Karpas-422 (cell line): ENCODE data around the gene DHRS1. TPM values are rescaled to one million over a fixed set of nuclear protein-coding genes. Genes with fewer than 3 reads are reported as not detected.
A peak's percentile ranks its signal among the peaks of the same experiment; 100 is the strongest.

Experiments
- DNase-seq: peaks from one replicate; pipeline ENCODE4 v3.0.0-alpha.2; 2015
- H2AFZ ChIP-seq: fragments of 200-600 bp; sonication (generic); 2 replicates; pipeline ENCODE4 v1.6.1; 2014; ENCODE audit warnings: antibody characterized with exemption, low read length, mixed read lengths
- H3K27ac ChIP-seq: fragments of 200-600 bp; sonication (generic); 2 replicates; pipeline ENCODE4 v1.5.1; 2014; ENCODE audit warnings: mild to moderate bottlenecking, low read length, moderate library complexity
- H3K27me3 ChIP-seq: fragments of 200-600 bp; sonication (generic); 2 replicates; pipeline ENCODE4 v1.6.1; 2014; ENCODE audit warnings: low read length, mixed read lengths
- H3K36me3 ChIP-seq: fragments of 200-600 bp; sonication (generic); 2 replicates; pipeline ENCODE4 v1.6.1; 2014; ENCODE audit warnings: low read length, mixed read lengths; ENCODE audit not compliant: insufficient read depth
- H3K4me1 ChIP-seq: fragments of 200-600 bp; sonication (generic); 2 replicates; pipeline ENCODE4 v1.6.1; 2014; ENCODE audit warnings: mild to moderate bottlenecking, low read length, mixed read lengths
- H3K4me2 ChIP-seq: fragments of 200-600 bp; sonication (generic); 2 replicates; pipeline ENCODE4 v1.6.1; 2014; ENCODE audit warnings: low read length, low read depth, mild to moderate bottlenecking; ENCODE audit not compliant: poor library complexity, severe bottlenecking
- H3K4me3 ChIP-seq: fragments of 200-600 bp; sonication (generic); 2 replicates; pipeline ENCODE4 v1.5.1; 2014; ENCODE audit warnings: mild to moderate bottlenecking, antibody characterized with exemption, low read length, mixed read lengths
- H3K79me2 ChIP-seq: fragments of 200-600 bp; sonication (generic); 2 replicates; pipeline ENCODE4 v1.6.1; 2014; ENCODE audit warnings: mild to moderate bottlenecking, low read length, mixed read lengths
- H3K9ac ChIP-seq: fragments of 200-600 bp; sonication (generic); 2 replicates; pipeline ENCODE4 v1.6.0; 2014; ENCODE audit warnings: low read length
- H3K9me2 ChIP-seq: fragments of 200-600 bp; sonication (generic), shearing (Covaris generic); replicated peaks from 2 replicates; pipeline ENCODE4 v1.6.0; 2014; ENCODE audit warnings: mild to moderate bottlenecking, low read length, moderate library complexity; ENCODE audit not compliant: insufficient read depth
- H3K9me3 ChIP-seq: fragments of 300-700, 200-600 bp; sonication (generic); 2 replicates; pipeline ENCODE4 v1.6.1; 2014; ENCODE audit warnings: low read length, mixed read lengths
- H4K20me1 ChIP-seq: fragments of 200-600 bp; sonication (generic); 2 replicates; pipeline ENCODE4 v1.6.1; 2014; ENCODE audit warnings: mild to moderate bottlenecking, antibody characterized with exemption, low read length, low read depth; ENCODE audit not compliant: insufficient read depth
- total RNA-seq: library from RNA; depleted of rRNA; stranded (reverse); fragments of >200 nt; shearing (Covaris generic); gene quantifications from 2 replicates; pipeline ENCODE4 v1.2.3, GENCODE V29; 2014; ENCODE audit warnings: low replicate concordance

DHRS1 gene
- total RNA-seq, 1 experiment from 2014 or later: 35.9 TPM

GRCh38 chr14:24314377-24315193, 15.0 kb upstream of the DHRS1 start:
- Histone ChIP-seq H3K27ac (no peak overlapping the region), H3K27me3 (no peaks in the 10 kb centered on the region), H3K9me2 (no peaks in the 10 kb centered on the region), H3K9ac (no peak overlapping the region), H3K4me3 (no peak overlapping the region), H3K4me1 (peaks cover 24% of the 10 kb centered on the region), H3K79me2 (peaks cover 4% of the 10 kb centered on the region; the same call in 1 of the 2 replicates), H3K9me3 (no peaks in the 10 kb centered on the region), H2AFZ (no peak overlapping the region), H4K20me1 (peaks cover 8% of the 10 kb centered on the region; the same call in 1 of the 2 replicates), H3K4me2 (no peak overlapping the region), H3K36me3 (0 out of 2 replicates have a peak, but pooled peaks cover 3% of the 10 kb centered on the region)
- no peak for DNase-seq

DNA sequence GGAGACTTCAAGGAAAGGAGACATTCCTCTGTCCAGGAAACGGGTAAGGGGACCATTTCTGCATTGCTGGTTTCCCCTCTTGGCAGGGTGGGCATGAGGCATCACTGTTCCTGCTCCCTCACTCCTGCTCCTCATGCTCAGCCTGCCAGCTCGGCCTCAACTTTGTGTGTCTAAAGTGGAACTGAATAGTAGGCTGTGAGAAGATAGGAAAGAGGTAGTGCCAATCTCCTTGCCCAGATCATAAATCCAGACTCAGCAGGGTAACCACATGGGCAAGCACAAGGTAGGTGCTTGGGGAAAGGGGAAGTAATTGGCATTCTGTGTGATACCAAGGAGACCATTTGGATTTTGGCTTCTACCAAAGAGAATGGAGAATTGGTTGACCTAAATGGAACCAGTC, 14.3 kb upstream of the DHRS1 start:
- Histone ChIP-seq H3K4me1 (peaks cover 29% of the 10 kb centered on the region), H3K27me3 (no peaks in the 10 kb centered on the region), H3K4me2 (no peak overlapping the region), H3K9me2 (no peaks in the 10 kb centered on the region), H3K79me2 (peaks cover 4% of the 10 kb centered on the region; the same call in 1 of the 2 replicates), H3K27ac (no peak overlapping the region), H3K4me3 (no peak overlapping the region), H3K9ac (no peak overlapping the region), H2AFZ (no peak overlapping the region), H4K20me1 (peaks cover 8% of the 10 kb centered on the region; the same call in 1 of the 2 replicates), H3K36me3 (peaks cover 10% of the 10 kb centered on the region; the same call in 1 of the 2 replicates), H3K9me3 (no peaks in the 10 kb centered on the region)
- DNase-seq: no peak

DNA sequence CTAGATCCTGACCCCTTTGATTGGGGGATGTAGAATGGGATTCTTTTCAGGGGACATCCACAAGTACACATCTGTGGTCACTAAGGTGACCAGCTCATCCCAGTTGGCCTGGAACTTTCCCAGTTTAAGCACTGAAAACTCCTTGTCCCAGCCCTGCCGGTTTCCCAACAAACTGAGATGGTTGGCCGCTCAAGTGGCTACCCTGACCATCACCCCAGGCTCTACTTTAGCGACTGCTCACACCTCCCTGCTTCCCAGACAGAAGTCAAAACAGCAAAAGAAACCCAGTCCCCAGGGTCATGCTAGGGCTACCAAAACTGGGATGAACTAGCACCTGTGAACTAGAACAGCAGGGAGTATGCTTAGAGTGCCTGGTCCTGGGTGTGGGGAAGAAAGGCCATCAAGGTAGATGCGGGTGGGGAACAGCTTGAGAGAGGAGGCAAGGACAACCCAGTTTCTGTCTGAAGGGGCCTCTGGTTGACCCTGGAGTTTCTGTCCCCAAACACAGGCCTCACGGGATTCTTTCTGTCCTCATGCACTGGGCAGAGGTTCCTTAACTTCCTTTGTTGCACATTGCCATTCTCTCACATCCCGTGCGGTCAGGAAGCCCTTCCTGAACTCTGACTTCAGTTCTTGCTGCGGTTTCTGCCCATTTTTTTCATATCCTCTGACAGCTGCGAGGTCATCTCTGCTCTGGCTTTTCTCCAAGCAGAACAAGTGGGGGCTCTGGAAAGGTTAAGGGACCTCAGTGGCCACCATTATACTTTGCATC, 13.3 kb upstream of the DHRS1 start:
- Histone ChIP-seq H3K27ac (no peak overlapping the region), H3K36me3 (peaks cover 17% of the 10 kb centered on the region; the same call in 1 of the 2 replicates), H3K9ac (peak overlapping the region; percentile 74; the same call in 1 of the 2 replicates), H3K9me3 (no peaks in the 10 kb centered on the region), H3K27me3 (no peaks in the 10 kb centered on the region), H2AFZ (no peak overlapping the region), H3K9me2 (no peaks in the 10 kb centered on the region), H3K79me2 (peaks cover 10% of the 10 kb centered on the region; the same call in 1 of the 2 replicates), H3K4me1 (peaks cover 29% of the 10 kb centered on the region), H4K20me1 (peaks cover 8% of the 10 kb centered on the region; the same call in 1 of the 2 replicates), H3K4me3 (no peak overlapping the region; the same call in 1 of the 2 replicates), H3K4me2 (peak overlapping the region; percentile 67)
- DNase-seq: no peak

DNA sequence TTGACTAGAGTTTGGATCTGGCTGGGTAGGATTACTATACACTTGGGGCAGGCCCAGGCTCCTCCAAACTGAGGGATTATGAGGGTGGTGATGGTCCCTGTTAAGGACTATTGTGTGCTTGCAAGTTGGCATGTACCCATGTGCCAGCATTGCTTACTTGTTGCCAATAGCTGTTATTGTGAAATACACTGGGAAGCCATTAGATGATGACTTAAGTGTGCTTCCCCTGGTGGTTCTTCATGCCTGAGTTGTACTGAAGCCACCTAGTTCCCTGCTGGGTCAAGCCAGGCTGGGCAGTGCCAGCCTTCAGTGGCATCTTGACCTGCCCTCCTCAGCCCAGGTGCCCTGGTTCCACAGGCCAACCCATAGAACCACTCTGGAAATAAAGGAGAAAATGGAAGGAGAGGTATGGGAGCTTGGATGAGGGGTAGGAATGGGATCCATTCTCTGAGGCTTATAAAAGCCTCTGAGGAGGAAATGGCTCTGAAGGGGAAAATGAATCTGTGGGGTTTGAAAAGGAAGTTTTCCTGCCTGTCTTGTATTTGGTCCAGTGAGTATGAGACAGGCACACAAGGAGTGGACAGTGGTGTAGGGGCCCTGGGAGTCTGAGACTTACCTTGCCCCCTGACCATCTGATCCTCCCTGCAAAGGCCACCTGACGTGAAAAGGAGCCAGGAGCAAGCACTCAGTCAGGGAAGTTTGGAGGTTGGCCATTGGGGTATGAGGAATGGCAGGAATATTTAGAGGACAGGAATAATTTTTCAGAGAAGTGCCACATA, 12.4 kb upstream of the DHRS1 start:
- no peaks in the 10 kb centered on the region for H3K9me3 ChIP-seq
- no peaks in the 10 kb centered on the region; the same call in 1 of the 2 replicates for H4K20me1 ChIP-seq
- no peak for DNase-seq
- no peak overlapping the region for H2AFZ ChIP-seq
- H3K4me3 ChIP-seq: peak overlapping the region; percentile 64
- no peaks in the 10 kb centered on the region for H3K9me2 ChIP-seq
- peak overlapping the region; percentile 67 for H3K4me2 ChIP-seq
- peaks cover 10% of the 10 kb centered on the region; the same call in 1 of the 2 replicates for H3K79me2 ChIP-seq
- H3K27me3 ChIP-seq: no peaks in the 10 kb centered on the region
- peak overlapping the region; percentile 74 for H3K9ac ChIP-seq
- peaks cover 17% of the 10 kb centered on the region; the same call in 1 of the 2 replicates for H3K36me3 ChIP-seq
- H3K4me1 ChIP-seq: peaks cover 29% of the 10 kb centered on the region
- peak overlapping the region; percentile 33; the same call in 1 of the 2 replicates for H3K27ac ChIP-seq

- Histone ChIP-seq H3K9me3 (no peaks in the 10 kb centered on the region), H3K36me3 (peaks cover 17% of the 10 kb centered on the region; the same call in 1 of the 2 replicates), H2AFZ (no peak within 1 kb of the TSS), H3K4me1 (peaks cover 29% of the 10 kb centered on the region), H3K4me3 (peak within 1 kb of the TSS; percentile 64), H3K9ac (peak within 1 kb of the TSS; percentile 74), H3K79me2 (peaks cover 10% of the 10 kb centered on the region; the same call in 1 of the 2 replicates), H3K9me2 (no peaks in the 10 kb centered on the region), H4K20me1 (no peaks in the 10 kb centered on the region; the same call in 1 of the 2 replicates), H3K27ac (peak within 1 kb of the TSS; percentile 33), H3K4me2 (peak within 1 kb of the TSS; percentile 67), H3K27me3 (no peaks in the 10 kb centered on the region)
- DNase-seq: peak; percentile 83
Observed at GRCh38 chr14:24310646-24311604, 11.3 kb upstream of the DHRS1 start, which contains the start of gene LTB4R. Gene LTB4R (plus strand): TSS chr14:24311502. CDS start chr14:24315652, 4,150 bp downstream.

DNA sequence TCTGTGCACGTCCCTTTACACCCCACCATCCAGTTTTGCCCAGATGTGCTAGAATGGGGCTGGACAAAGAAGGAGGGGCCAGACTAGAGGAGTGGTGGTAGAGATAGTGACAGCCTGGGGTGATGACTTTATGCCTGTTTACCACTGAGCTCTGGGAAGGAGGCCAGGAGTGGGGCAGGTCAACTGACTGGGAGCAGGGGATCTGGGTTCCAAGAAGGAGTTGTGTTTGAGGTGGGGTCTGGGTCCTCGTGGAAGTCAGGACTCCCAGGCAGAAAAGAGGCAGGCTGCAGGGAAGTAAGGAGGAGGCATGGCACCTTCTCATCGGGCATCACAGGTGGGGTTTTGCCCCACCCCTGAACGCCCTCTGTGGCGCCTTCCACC, 10.7 kb upstream of the DHRS1 start:
- no peak for DNase-seq
- peaks cover 20% of the 10 kb centered on the region; the same call in 1 of the 2 replicates for H3K36me3 ChIP-seq
- no peaks in the 10 kb centered on the region for H3K27me3 ChIP-seq
- peak overlapping the region; percentile 64 for H3K4me3 ChIP-seq
- H3K4me1 ChIP-seq: peaks cover 29% of the 10 kb centered on the region
- peak overlapping the region; percentile 67 for H3K4me2 ChIP-seq
- H3K9me3 ChIP-seq: no peaks in the 10 kb centered on the region
- peaks cover 10% of the 10 kb centered on the region; the same call in 1 of the 2 replicates for H3K79me2 ChIP-seq
- H3K27ac ChIP-seq: peak overlapping the region; percentile 33; the same call in 1 of the 2 replicates
- no peaks in the 10 kb centered on the region for H3K9me2 ChIP-seq
- peak overlapping the region; percentile 74 for H3K9ac ChIP-seq
- no peak overlapping the region for H2AFZ ChIP-seq
- no peaks in the 10 kb centered on the region; the same call in 1 of the 2 replicates for H4K20me1 ChIP-seq
